ENCODE measurements around the gene RETSAT. TPM values are rescaled to one million over a fixed set of nuclear protein-coding genes. Genes with fewer than 3 reads are reported as not detected.
A peak's percentile ranks its signal among the peaks of the same experiment; 100 is the strongest.

Gene RETSAT
- total and polyA plus RNA-seq, 2 of the 4 experiments (the other 2 are of a cell fraction): 25.6 to 32.3 TPM

DNA sequence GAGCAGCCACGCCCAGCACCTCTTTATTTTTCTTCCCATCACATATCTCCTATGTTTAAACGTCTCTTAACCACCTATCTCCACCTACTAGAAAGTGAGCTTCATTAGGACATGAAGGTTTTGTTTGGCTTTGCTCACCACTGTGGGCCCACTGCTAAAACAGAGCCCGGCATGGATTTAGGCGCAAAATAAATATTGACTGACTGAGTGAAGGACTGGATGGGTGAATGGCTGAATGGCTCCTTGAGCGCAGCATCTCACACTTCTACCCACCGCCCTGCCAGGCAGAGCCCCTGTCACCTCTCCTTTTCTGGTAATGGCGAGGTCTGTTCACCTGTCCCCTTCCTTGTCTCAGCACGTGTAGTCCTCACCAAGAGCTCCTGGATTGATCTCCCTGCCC, 45.7 kb upstream of the RETSAT start:
- POLR2A ChIA-PET (ENCODE audit: unreplicated experiment): no interaction called here
- H3K4me1 ChIP-seq (ENCODE audit: control insufficient read depth, insufficient read depth, low read length): no peaks in the 10 kb centered on the region
- no peaks in the 10 kb centered on the region; a peak in 1 of 4 replicates for H3K79me1 ChIP-seq (ENCODE audit: low read depth in 1 of 2, low read length in 2 of 2)
- 83% methylated on average over 2 of the region's 8 CpGs; no CpG with 5 or more reads in 1 of the 2 experiments for WGBS, 2 experiments (ENCODE audit: extremely low coverage in 2 of 2, insufficient read length in 1 of 2)
- H3K18ac ChIP-seq (ENCODE audit: low read depth, low read length): no peak overlapping the region
- H3K36me3 ChIP-seq (ENCODE audit: control insufficient read depth, insufficient read depth, low read length): peaks cover 14% of the 10 kb centered on the region
- DNase-seq (no peak), ATAC-seq (ENCODE audit: low read depth) (no peak)
- no peak overlapping the region for H2BK20ac ChIP-seq (ENCODE audit: low read depth, low read length)
- H3K9me3 ChIP-seq (ENCODE audit: control insufficient read depth, insufficient read depth, low read length): no peaks in the 10 kb centered on the region
- no peaks in the 10 kb centered on the region for H3K9me1 ChIP-seq (ENCODE audit: insufficient read depth, low read length)
- no peaks in the 10 kb centered on the region; the same call in 1 of the 2 replicates for H4K20me1 ChIP-seq (ENCODE audit: insufficient read depth, low read length)
- H4K8ac ChIP-seq (ENCODE audit: low read depth in 2 of 2, low read length in 2 of 2): no peak overlapping the region
- BruUV-seq (replicated peaks): no TSS peak
- H3K27me3 ChIP-seq (ENCODE audit: control insufficient read depth, insufficient read depth, low read length): no peaks in the 10 kb centered on the region
- H2AK9ac ChIP-seq (replicated peaks; ENCODE audit: low read depth, low read length, poor library complexity): peak overlapping the region; percentile 42
- H3K4me2 ChIP-seq (ENCODE audit: low read depth, low read length): no peak overlapping the region
- CTCF ChIA-PET: no interaction called here
- no peak overlapping the region for H3K4me3 ChIP-seq (ENCODE audit: insufficient read depth, low read depth, low read length)
- H2BK5ac ChIP-seq (ENCODE audit: low read depth, low read length, poor library complexity, severe bottlenecking): no peak overlapping the region
- TF ChIP-seq MXI1 (IDR thresholded peaks at IDR 0.05; ENCODE audit: borderline replicate concordance, low read depth, low read length) (no peak), RAD21 (IDR thresholded peaks at IDR 0.05; ENCODE audit: low read length) (no peak), FOS (IDR thresholded peaks at IDR 0.05; ENCODE audit: low read depth, low read length) (no peak), RCOR1 (IDR thresholded peaks at IDR 0.05; ENCODE audit: insufficient replicate concordance, low read length) (no peak), POLR2A (IDR thresholded peaks at IDR 0.05; ENCODE audit: low read depth, low read length) (no peak), SMC3 (IDR thresholded peaks at IDR 0.05; ENCODE audit: low read depth, low read length) (no peak), CEBPB (IDR thresholded peaks at IDR 0.05; ENCODE audit: low read depth, low read length) (no peak), NFE2L2 (IDR thresholded peaks at IDR 0.05; ENCODE audit: low read depth, low read length) (no peak), RFX5 (IDR thresholded peaks at IDR 0.05; ENCODE audit: low read depth, low read length) (no peak)
- TF ChIP-seq, protein P1, sequence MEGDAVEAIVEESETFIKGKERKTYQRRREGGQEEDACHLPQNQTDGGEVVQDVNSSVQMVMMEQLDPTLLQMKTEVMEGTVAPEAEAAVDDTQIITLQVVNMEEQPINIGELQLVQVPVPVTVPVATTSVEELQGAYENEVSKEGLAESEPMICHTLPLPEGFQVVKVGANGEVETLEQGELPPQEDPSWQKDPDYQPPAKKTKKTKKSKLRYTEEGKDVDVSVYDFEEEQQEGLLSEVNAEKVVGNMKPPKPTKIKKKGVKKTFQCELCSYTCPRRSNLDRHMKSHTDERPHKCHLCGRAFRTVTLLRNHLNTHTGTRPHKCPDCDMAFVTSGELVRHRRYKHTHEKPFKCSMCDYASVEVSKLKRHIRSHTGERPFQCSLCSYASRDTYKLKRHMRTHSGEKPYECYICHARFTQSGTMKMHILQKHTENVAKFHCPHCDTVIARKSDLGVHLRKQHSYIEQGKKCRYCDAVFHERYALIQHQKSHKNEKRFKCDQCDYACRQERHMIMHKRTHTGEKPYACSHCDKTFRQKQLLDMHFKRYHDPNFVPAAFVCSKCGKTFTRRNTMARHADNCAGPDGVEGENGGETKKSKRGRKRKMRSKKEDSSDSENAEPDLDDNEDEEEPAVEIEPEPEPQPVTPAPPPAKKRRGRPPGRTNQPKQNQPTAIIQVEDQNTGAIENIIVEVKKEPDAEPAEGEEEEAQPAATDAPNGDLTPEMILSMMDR (conservative IDR thresholded peaks at IDR 0.05; ENCODE audit: low read depth, low read length): no peak
- TF ChIP-seq, protein P2, sequence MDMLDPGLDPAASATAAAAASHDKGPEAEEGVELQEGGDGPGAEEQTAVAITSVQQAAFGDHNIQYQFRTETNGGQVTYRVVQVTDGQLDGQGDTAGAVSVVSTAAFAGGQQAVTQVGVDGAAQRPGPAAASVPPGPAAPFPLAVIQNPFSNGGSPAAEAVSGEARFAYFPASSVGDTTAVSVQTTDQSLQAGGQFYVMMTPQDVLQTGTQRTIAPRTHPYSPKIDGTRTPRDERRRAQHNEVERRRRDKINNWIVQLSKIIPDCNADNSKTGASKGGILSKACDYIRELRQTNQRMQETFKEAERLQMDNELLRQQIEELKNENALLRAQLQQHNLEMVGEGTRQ (IDR thresholded peaks at IDR 0.05; ENCODE audit: low read depth, low read length): no peak
- H4K91ac ChIP-seq (ENCODE audit: insufficient read depth, low read depth, low read length): no peak overlapping the region
- intact Hi-C loops (cut with micrococcal nuclease): no loop called here
- H3K9ac ChIP-seq (ENCODE audit: low read depth, low read length): no peak overlapping the region
- H2AK5ac ChIP-seq (ENCODE audit: low read depth, low read length): no peak overlapping the region
- H3K23ac ChIP-seq (ENCODE audit: low read depth, low read length): no peak overlapping the region
- no peak overlapping the region for H2BK120ac ChIP-seq (ENCODE audit: low read depth, low read length)
- in situ Hi-C loops (cut with MboI; ENCODE audit: low sequenced_read_pairs): no loop called here
- no peak overlapping the region for H3K56ac ChIP-seq (ENCODE audit: extremely low read depth, insufficient read depth, low read length)
- H3K4ac ChIP-seq (ENCODE audit: low read depth, low read length): no peak overlapping the region
- no peak overlapping the region for H2BK15ac ChIP-seq (ENCODE audit: low read depth, low read length)
- dilution Hi-C loops (cut with HindIII; ENCODE audit: low sequenced_read_pairs, unreplicated experiment): no loop called here
- no peak overlapping the region for H3K14ac ChIP-seq (replicated peaks; ENCODE audit: low read depth, low read length)
- H3K27ac ChIP-seq (ENCODE audit: insufficient read depth, low read length): no peak overlapping the region
- H2AFZ ChIP-seq (replicated peaks; ENCODE audit: low read length, poor library complexity): no peak overlapping the region
- H4K5ac ChIP-seq (ENCODE audit: low read depth, low read length): no peak overlapping the region

All from IMR-90 (cell line).